ENCODE data around the gene ASCC3.

DNA sequence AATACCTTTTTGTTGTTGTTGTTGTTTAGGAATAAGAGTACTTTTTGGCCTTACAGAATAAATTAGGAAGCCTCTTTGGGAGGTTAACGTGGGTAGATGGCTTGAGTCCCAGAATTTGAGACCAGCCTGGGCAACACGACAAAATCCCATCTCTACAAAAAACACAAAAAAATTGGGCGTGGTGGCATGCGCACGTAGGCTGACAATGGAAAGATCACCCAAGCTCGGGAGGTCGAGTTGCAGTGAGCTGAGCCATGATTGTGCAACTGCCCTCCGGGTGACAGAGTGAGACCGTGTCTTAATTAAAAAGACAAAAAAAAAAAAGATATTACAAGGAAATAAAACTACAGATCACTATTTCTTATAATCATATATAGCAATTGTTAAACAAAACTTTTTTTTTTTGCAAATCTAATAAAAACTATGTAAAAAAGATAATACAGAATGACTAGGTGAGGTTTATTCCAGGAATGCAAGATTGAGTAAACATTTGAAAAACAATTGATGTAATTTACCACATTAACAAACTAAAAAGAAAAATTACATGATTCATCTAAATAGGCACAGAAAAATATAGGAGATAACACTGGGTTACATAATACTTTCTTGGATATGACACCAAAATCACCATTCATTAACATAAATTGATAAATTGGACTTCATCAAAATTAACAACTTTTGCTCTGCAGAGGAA is 43.6 kb upstream of the ASCC3 start:
- no peak for TF ChIP-seq EZH2 (IDR thresholded peaks at IDR 0.05; ENCODE audit: borderline replicate concordance, low read depth, low read length, severe bottlenecking)
- TF ChIP-seq, protein P1, sequence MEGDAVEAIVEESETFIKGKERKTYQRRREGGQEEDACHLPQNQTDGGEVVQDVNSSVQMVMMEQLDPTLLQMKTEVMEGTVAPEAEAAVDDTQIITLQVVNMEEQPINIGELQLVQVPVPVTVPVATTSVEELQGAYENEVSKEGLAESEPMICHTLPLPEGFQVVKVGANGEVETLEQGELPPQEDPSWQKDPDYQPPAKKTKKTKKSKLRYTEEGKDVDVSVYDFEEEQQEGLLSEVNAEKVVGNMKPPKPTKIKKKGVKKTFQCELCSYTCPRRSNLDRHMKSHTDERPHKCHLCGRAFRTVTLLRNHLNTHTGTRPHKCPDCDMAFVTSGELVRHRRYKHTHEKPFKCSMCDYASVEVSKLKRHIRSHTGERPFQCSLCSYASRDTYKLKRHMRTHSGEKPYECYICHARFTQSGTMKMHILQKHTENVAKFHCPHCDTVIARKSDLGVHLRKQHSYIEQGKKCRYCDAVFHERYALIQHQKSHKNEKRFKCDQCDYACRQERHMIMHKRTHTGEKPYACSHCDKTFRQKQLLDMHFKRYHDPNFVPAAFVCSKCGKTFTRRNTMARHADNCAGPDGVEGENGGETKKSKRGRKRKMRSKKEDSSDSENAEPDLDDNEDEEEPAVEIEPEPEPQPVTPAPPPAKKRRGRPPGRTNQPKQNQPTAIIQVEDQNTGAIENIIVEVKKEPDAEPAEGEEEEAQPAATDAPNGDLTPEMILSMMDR (IDR thresholded peaks at IDR 0.05; ENCODE audit: borderline replicate concordance, extremely low read depth, low read length, poor library complexity, severe bottlenecking), result no peak
